GM06990 (cell line): ENCODE data around the gene SMARCAL1.

ENCODE experiments used
- DNase-seq: peaks from one replicate; pipeline ENCODE4 v3.0.0-alpha.2; 2011; ENCODE audit not compliant: insufficient read length; ENCODE audit errors: extremely low read depth
- H3K27me3 ChIP-seq: replicated peaks from 2 replicates; pipeline ENCODE4 v1.6.0; 2011; ENCODE audit warnings: low read length; ENCODE audit not compliant: control insufficient read depth, insufficient read depth
- H3K36me3 ChIP-seq: 2 replicates; pipeline ENCODE4 v1.5.1; 2011; ENCODE audit warnings: low read length; ENCODE audit not compliant: control insufficient read depth, insufficient read depth
- H3K4me3 ChIP-seq: replicated peaks from 2 replicates; pipeline ENCODE4 v1.5.1; 2011; ENCODE audit warnings: low read depth, mild to moderate bottlenecking, control low read depth, low read length
- CTCF ChIP-seq: IDR thresholded peaks from 2 replicates; pipeline ENCODE4 v1.5.1; 2011; ENCODE audit warnings: low read length, control low read depth, mild to moderate bottlenecking, inconsistent platforms; ENCODE audit not compliant: insufficient read depth, poor library complexity, severe bottlenecking

SMARCAL1 gene

GRCh38 chr2:216463148-216463547 is 50.9 kb downstream of the SMARCAL1 start:
- TF ChIP-seq CTCF, result no peak
- DNase-seq, result no peak
- Histone ChIP-seq H3K27me3 (no peaks in the 10 kb centered on the region), H3K36me3 (no peaks in the 10 kb centered on the region; the same call in none of the 2 replicates), H3K4me3 (no peak overlapping the region)

GRCh38 chr2:216464104-216464720 is 51.9 kb downstream of the SMARCAL1 start:
- Histone ChIP-seq H3K4me3 (no peak overlapping the region), H3K27me3 (no peaks in the 10 kb centered on the region), H3K36me3 (no peaks in the 10 kb centered on the region; the same call in none of the 2 replicates)
- TF ChIP-seq CTCF, result no peak
- no peak for DNase-seq

GRCh38 chr2:216465579-216466195 is 53.4 kb downstream of the SMARCAL1 start:
- DNase-seq, result no peak
- H3K4me3 ChIP-seq, result no peak overlapping the region
- no peaks in the 10 kb centered on the region; the same call in none of the 2 replicates for H3K36me3 ChIP-seq
- TF ChIP-seq CTCF, result no peak
- H3K27me3 ChIP-seq, result no peaks in the 10 kb centered on the region

GRCh38 chr2:216467845-216468244 is 55.6 kb downstream of the SMARCAL1 start:
- H3K27me3 ChIP-seq, result no peaks in the 10 kb centered on the region
- H3K36me3 ChIP-seq, result no peaks in the 10 kb centered on the region; the same call in none of the 2 replicates
- no peak for DNase-seq
- no peak overlapping the region for H3K4me3 ChIP-seq
- no peak for TF ChIP-seq CTCF

- DNase-seq, result no peak
- no peaks in the 10 kb centered on the region for H3K27me3 ChIP-seq
- H3K4me3 ChIP-seq, result no peak overlapping the region
- no peaks in the 10 kb centered on the region; the same call in none of the 2 replicates for H3K36me3 ChIP-seq
- no peak for TF ChIP-seq CTCF
Measured at GRCh38 chr2:216469661-216470060, 57.4 kb downstream of the SMARCAL1 start.

GRCh38 chr2:216473187-216473586 is 60.9 kb downstream of the SMARCAL1 start:
- TF ChIP-seq CTCF, result no peak
- no peak for DNase-seq
- Histone ChIP-seq H3K36me3 (peaks cover 5% of the 10 kb centered on the region; the same call in 1 of the 2 replicates), H3K27me3 (no peaks in the 10 kb centered on the region), H3K4me3 (no peak overlapping the region)
